Kidney epithelial cell (primary cell): ENCODE results near the gene CTIF. TPM values are rescaled to one million over a fixed set of nuclear protein-coding genes. Genes with fewer than 3 reads are reported as not detected.

Source experiments
- DNase-seq: peaks from one replicate; pipeline ENCODE4 v3.0.0-alpha.2; 2010; ENCODE audit warnings: low read depth
- H3K27me3 ChIP-seq: 2 replicates; pipeline ENCODE4 v1.6.0; 2011; ENCODE audit warnings: low read length; ENCODE audit not compliant: control insufficient read depth, insufficient read depth
- H3K36me3 ChIP-seq: 2 replicates; pipeline ENCODE4 v1.5.1; 2011; ENCODE audit warnings: low read length; ENCODE audit not compliant: control insufficient read depth, insufficient read depth
- H3K4me3 ChIP-seq: 2 replicates; pipeline ENCODE4 v1.5.1; 2011; ENCODE audit warnings: low read depth, mild to moderate bottlenecking, control low read depth, low read length
- CTCF ChIP-seq: IDR thresholded peaks from 2 replicates; pipeline ENCODE4 v1.5.1; 2011; ENCODE audit warnings: mild to moderate bottlenecking, moderate library complexity, low read length, control low read depth, inconsistent platforms; ENCODE audit not compliant: insufficient read depth, poor library complexity, severe bottlenecking
- total RNA-seq: library from RNA; depleted of rRNA; stranded (reverse); fragments of >200 nt; gene quantifications from 2 replicates; pipeline ENCODE4 v1.2.3, GENCODE V29; 2015

CTIF gene
- total RNA-seq, 1 donor from 2014 or later, result 24.3 TPM

GRCh38 chr18:48619501-48619900, 80.7 kb downstream of the CTIF start:
- H3K4me3 ChIP-seq, result no peak overlapping the region
- no peak for TF ChIP-seq CTCF
- H3K27me3 ChIP-seq, result no peaks in the 10 kb centered on the region
- no peak for DNase-seq
- H3K36me3 ChIP-seq, result no peaks in the 10 kb centered on the region

- no peak for TF ChIP-seq CTCF
- no peak for DNase-seq
- no peaks in the 10 kb centered on the region for H3K27me3 ChIP-seq
- H3K4me3 ChIP-seq, result no peak overlapping the region
- H3K36me3 ChIP-seq, result no peaks in the 10 kb centered on the region
Observed at GRCh38 chr18:48620071-48620470, 81.2 kb downstream of the CTIF start.

DNA sequence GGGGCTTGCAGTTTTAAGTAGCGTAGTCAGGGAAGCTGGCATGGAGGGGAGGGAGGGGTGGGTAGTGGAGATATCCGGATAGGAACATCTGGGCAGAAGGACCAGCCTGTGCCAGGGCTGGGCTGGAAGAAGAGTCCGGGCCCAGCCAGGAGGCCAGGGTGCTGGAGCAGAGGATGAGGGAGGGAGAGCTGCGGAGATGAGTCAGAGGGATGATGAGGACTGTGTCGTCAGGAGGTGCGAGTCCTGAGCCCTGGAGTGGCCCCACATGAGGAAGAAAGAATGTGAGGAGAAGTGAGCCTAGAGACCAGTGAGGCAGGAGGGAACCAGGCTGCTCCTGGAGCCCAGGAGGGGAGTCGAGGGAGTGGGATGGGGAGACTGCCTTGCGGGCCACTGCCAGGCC, 82.4 kb downstream of the CTIF start:
- H3K4me3 ChIP-seq, result no peak overlapping the region

DNA sequence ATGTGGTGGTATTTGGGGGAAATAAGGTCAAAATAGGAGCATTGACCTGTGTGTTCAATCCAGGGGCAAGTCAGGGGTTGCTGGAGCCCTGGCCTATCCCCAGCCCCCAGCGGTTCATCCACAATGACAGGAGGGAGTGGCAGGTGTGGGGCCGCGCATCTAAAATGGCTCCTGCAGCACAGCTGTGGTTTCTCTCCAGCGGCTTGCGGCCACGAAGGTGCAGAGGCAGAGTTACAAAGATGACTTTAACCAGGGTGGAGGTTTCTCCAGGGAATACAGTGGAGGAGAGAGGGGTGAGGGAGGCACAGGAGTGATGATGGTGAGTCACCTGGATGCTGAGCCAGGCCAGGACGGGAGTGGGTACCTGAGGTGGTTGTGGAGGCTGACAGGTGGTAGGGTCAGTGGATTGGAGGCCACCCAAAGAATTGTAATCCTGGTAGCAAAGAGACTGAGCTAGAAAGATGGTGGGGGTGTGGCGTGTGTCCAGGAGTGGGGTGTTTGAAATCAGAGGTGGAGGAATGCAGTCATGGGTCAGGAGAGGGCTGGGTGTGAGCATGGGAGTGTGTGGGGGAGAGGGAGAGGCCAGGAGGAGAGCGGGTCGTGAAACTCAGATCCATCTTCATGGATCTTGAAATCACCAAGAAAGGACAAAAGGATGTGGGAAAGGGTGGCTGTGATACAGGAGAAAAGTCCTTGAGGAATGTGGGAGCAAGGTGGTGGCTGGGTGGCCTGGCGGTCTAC, 83.2 kb downstream of the CTIF start:
- DNase-seq, result no peak
- Histone ChIP-seq H3K4me3 (no peak overlapping the region), H3K36me3 (no peaks in the 10 kb centered on the region), H3K27me3 (no peaks in the 10 kb centered on the region)
- TF ChIP-seq CTCF, result no peak

More for the DNA sequence above, 82.4 kb downstream of the CTIF start:
- no peak for DNase-seq
- Histone ChIP-seq H3K27me3 (no peaks in the 10 kb centered on the region), H3K36me3 (no peaks in the 10 kb centered on the region)
- no peak for TF ChIP-seq CTCF

DNA sequence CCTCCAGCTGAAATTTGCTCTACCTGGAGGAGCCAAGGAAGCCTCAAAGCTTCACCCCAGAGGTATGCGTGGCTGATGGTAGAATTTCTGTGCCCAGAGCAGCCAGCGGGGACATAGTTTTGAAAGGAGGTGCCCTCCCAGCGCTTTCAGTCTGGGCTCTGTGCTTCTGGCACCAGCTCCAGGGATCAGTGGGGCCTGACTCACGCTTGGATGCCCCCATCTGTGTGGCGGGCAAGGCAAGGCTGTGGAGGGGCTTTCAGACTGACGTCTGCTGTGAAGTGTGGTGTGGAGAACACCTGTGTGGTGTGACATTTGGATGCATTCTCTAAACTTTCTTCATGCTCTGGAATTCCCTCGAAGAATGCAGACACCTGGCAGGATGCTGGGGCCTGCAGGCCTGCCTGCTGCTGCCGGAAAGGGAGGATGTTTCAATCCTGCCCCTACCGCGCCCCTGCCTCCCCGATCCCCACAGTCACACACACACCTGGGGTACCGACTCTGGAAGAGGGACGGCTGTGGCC, 84.1 kb downstream of the CTIF start:
- no peak for TF ChIP-seq CTCF
- H3K36me3 ChIP-seq, result no peaks in the 10 kb centered on the region
- H3K4me3 ChIP-seq, result no peak overlapping the region
- H3K27me3 ChIP-seq, result no peaks in the 10 kb centered on the region
- DNase-seq, result peak; percentile 73
